ENCODE measurements around the gene KIDINS220. TPM values are rescaled to one million over a fixed set of nuclear protein-coding genes. Genes with fewer than 3 reads are reported as not detected.

KIDINS220 gene
- total RNA-seq, 1 donor from 2014 or later = 47.7 TPM

Other genes starting within 250 kb of the KIDINS220 start
- 169 TPM for gene ID2, start 155.6 kb downstream of the KIDINS220 start, total RNA-seq
- 5.5 TPM for gene MBOAT2, start 166.1 kb upstream of the KIDINS220 start, total RNA-seq

Data from mesenteric fat pad (tissue), 1 donor.